M059J (cell line): ENCODE measurements around the gene IGF1R. TPM values are rescaled to one million over a fixed set of nuclear protein-coding genes. Genes with fewer than 3 reads are reported as not detected.

Experiments
- DNase-seq: peaks from one replicate; pipeline ENCODE4 v3.0.0-alpha.2; 2012; ENCODE audit warnings: low read depth
- total RNA-seq: library from RNA; depleted of rRNA; stranded (reverse); fragments of >200 nt; shearing (Covaris generic); gene quantifications from 2 replicates; pipeline ENCODE4 v1.2.3, GENCODE V29; 2014

IGF1R gene
- total RNA-seq, 1 experiment from 2014 or later, result 8.1 TPM

- DNase-seq, result no peak
Measured at GRCh38 chr15:98824595-98824994, 176.3 kb downstream of the IGF1R start.

GRCh38 chr15:98826658-98827057 is 178.3 kb downstream of the IGF1R start:
- no peak for DNase-seq

GRCh38 chr15:98827217-98827616 is 178.9 kb downstream of the IGF1R start:
- no peak for DNase-seq

GRCh38 chr15:98830034-98830634 is 181.8 kb downstream of the IGF1R start:
- DNase-seq, result no peak

- no peak for DNase-seq
Measured at GRCh38 chr15:98834976-98835375, 186.6 kb downstream of the IGF1R start.

- no peak for DNase-seq
Measured at GRCh38 chr15:98835876-98836275, 187.5 kb downstream of the IGF1R start.

GRCh38 chr15:98838387-98839259 is 190.3 kb downstream of the IGF1R start:
- DNase-seq, result no peak

GRCh38 chr15:98840053-98840452 is 191.7 kb downstream of the IGF1R start:
- no peak for DNase-seq

GRCh38 chr15:98841419-98841970 is 193.2 kb downstream of the IGF1R start:
- DNase-seq, result no peak

- peak; percentile 17 for DNase-seq
Measured at GRCh38 chr15:98842192-98842972, 194.0 kb downstream of the IGF1R start.

- no peak for DNase-seq
Measured at GRCh38 chr15:98842973-98843285, 194.6 kb downstream of the IGF1R start.

- no peak for DNase-seq
Measured at GRCh38 chr15:98843844-98844243, 195.5 kb downstream of the IGF1R start.

GRCh38 chr15:98844261-98844660 is 195.9 kb downstream of the IGF1R start:
- DNase-seq, result no peak

GRCh38 chr15:98845138-98845884 is 197.0 kb downstream of the IGF1R start:
- DNase-seq, result no peak

- peak; percentile 75 for DNase-seq
Measured at GRCh38 chr15:98850961-98851572, 202.7 kb downstream of the IGF1R start.

- DNase-seq, result peak; percentile 88
Measured at GRCh38 chr15:98853161-98853560, 204.8 kb downstream of the IGF1R start.

- DNase-seq, result peak; percentile 55
Measured at GRCh38 chr15:98853617-98854420, 205.5 kb downstream of the IGF1R start.

GRCh38 chr15:98854496-98854895 is 206.2 kb downstream of the IGF1R start:
- DNase-seq, result no peak

GRCh38 chr15:98855067-98855814 is 206.9 kb downstream of the IGF1R start:
- no peak for DNase-seq
